NB4 (cell line): ENCODE data around the gene SOCS1.

ENCODE experiments used
- CTCF ChIP-seq: IDR thresholded peaks from one replicate; pipeline ENCODE4 v1.5.1; 2012; ENCODE audit warnings: low read depth, low read length
- POLR2A ChIP-seq: IDR thresholded peaks from 2 replicates; pipeline ENCODE4 v1.6.1; 2011; ENCODE audit warnings: mild to moderate bottlenecking; ENCODE audit not compliant: insufficient read length; ENCODE audit errors: extremely low read depth

GRCh38 chr16:11278681-11279628 lies 23.0 kb upstream of the SOCS1 start:
- no peak for TF ChIP-seq CTCF
- TF ChIP-seq POLR2A = no peak
